ENCODE results near the gene ZFX. TPM values are rescaled to one million over a fixed set of nuclear protein-coding genes. Genes with fewer than 3 reads are reported as not detected.

The ZFX gene
- total and polyA plus RNA-seq, 10 of the 15 experiments (the other 5 are each of a cell fraction or from before 2014, with no cell fraction given): 6.8 to 40.9 (median 24.6) TPM

DNA sequence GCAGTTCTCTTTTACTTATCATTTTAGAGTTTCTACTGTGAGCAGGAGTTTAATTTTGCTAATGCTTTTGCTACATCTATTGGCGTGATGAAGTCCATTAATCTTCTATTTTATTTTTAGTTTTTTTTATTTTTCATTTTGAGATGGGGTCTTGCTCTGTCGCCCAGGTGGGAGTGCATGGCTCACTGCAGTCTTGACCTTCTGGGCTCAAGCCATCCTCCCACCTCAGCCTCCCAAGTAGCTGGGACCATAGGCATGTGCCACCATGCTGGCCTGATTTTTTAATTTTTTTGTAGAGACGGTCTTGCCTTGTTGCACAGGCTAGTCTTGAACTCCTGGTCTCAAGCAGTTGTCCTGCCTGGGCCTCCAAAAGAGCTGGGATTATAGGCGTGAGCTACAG, 9.4 kb downstream of the ZFX start (continued):
- TF ChIP-seq IRF5 (IDR thresholded peaks at IDR 0.05; ENCODE audit: borderline replicate concordance) (no peak), IKZF1 (conservative IDR thresholded peaks at IDR 0.05) (no peak), ZNF592 (IDR thresholded peaks at IDR 0.05) (no peak), TCF12 (IDR thresholded peaks at IDR 0.05; ENCODE audit: low read depth, low read length) (no peak), MYC (IDR thresholded peaks at IDR 0.05; ENCODE audit: insufficient read depth, insufficient read length, insufficient replicate concordance, low read length, severe bottlenecking) (no peak), TARDBP (IDR thresholded peaks at IDR 0.05; ENCODE audit: borderline replicate concordance) (no peak), HCFC1 (IDR thresholded peaks at IDR 0.05; ENCODE audit: low read length) (no peak)

DNA sequence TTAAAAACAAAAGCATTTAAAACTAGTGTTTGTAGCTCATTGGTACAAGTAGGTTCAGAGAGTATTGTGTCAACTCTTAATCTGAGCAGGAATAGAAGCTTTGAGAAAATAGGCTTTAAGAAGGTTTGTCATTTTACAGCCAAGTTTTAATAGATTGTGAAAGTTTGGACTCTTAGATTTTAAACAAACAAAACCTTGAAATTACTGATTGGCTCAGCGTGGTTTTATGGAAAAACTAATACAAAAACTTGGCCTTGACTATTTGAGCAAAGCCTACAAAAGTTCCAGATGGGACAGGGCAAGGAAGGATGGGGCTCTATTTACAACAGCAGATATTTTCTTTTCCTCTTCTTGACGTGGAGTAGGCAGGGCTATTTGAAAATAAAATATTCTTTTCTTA, 16.5 kb downstream of the ZFX start:
- CTCF ChIA-PET: no interaction called here
- no peak overlapping the region for H2AFZ ChIP-seq (ENCODE audit: control insufficient read depth, low read depth, low read length)
- no peaks in the 10 kb centered on the region; the same call in 1 of the 2 replicates for H4K20me1 ChIP-seq (ENCODE audit: control insufficient read depth, insufficient read depth)
- H3K9me3 ChIP-seq (replicated peaks; ENCODE audit: control insufficient read depth, insufficient read depth, low read length): no peaks in the 10 kb centered on the region
- FAIRE-seq (no peak), DNase-seq (ENCODE audit: low read depth, low spot score) (no peak), ATAC-seq (no peak)
- RAD21 ChIA-PET (ENCODE audit: unreplicated experiment): no interaction called here
- in situ Hi-C loops (cut with MboI): no loop called here
- BruUV-seq (replicated peaks): no TSS peak
- no peaks in the 10 kb centered on the region for H3K27me3 ChIP-seq (replicated peaks in 1 of 2; ENCODE audit: control insufficient read depth in 2 of 2, insufficient read depth in 2 of 2, low read length in 1 of 2)
- no peak overlapping the region for H3K4me2 ChIP-seq (ENCODE audit: control insufficient read depth, insufficient read depth)
- no peak overlapping the region for H3K27ac ChIP-seq (ENCODE audit: control insufficient read depth, insufficient read depth)
- intact Hi-C loops (cut with micrococcal nuclease; ENCODE audit: unreplicated experiment): loop anchor here (5.0 kb wide), 1 partner anchor 76 kb away; no protein-coding TSS in a partner anchor
- SMC1A ChIA-PET (ENCODE audit: uncharacterized antibody, unreplicated experiment): interaction anchor here (1.0 to 1.2 kb wide), 2 partner anchors 14 to 18 kb away, joined by 3 read pairs; no protein-coding TSS in a partner anchor
- H3K4me1 ChIP-seq (ENCODE audit: control insufficient read depth, insufficient read depth, low read length): peaks cover 31% of the 10 kb centered on the region
- no peaks in the 10 kb centered on the region for H3K36me3 ChIP-seq (ENCODE audit: control insufficient read depth in 2 of 2, insufficient read depth in 2 of 2, low read length in 1 of 2)
- H3K9ac ChIP-seq (ENCODE audit: control insufficient read depth, insufficient read depth, low read length): no peak overlapping the region
- no peak overlapping the region for H3K4me3 ChIP-seq
- WGBS (ENCODE audit: insufficient coverage, insufficient replicate concordance, low lambda C conversion rate, missing lambda C conversion rate): 67% methylated on average over 2 of the region's 2 CpGs
- POLR2A ChIA-PET: interaction anchor here (1.0 kb wide), 1 partner anchor 77 kb away, joined by 3 read pairs; no protein-coding TSS in a partner anchor
- H3K79me2 ChIP-seq (ENCODE audit: control insufficient read depth, insufficient read depth, low read length): peaks cover 94% of the 10 kb centered on the region
- TF ChIP-seq TCF12 (IDR thresholded peaks at IDR 0.05; ENCODE audit: low read depth, low read length) (no peak), SUPT20H (IDR thresholded peaks at IDR 0.05; ENCODE audit: borderline replicate concordance, control insufficient read depth, low read depth, low read length) (no peak), ZZZ3 (IDR thresholded peaks at IDR 0.05; ENCODE audit: control insufficient read depth, insufficient read length, low read depth) (no peak), NR2F1 (conservative IDR thresholded peaks at IDR 0.05) (no peak), HCFC1 (IDR thresholded peaks at IDR 0.05; ENCODE audit: low read length) (no peak), PBX3 (IDR thresholded peaks at IDR 0.05; ENCODE audit: insufficient replicate concordance, low read depth, low read length) (no peak)
- TF ChIP-seq, protein P1, sequence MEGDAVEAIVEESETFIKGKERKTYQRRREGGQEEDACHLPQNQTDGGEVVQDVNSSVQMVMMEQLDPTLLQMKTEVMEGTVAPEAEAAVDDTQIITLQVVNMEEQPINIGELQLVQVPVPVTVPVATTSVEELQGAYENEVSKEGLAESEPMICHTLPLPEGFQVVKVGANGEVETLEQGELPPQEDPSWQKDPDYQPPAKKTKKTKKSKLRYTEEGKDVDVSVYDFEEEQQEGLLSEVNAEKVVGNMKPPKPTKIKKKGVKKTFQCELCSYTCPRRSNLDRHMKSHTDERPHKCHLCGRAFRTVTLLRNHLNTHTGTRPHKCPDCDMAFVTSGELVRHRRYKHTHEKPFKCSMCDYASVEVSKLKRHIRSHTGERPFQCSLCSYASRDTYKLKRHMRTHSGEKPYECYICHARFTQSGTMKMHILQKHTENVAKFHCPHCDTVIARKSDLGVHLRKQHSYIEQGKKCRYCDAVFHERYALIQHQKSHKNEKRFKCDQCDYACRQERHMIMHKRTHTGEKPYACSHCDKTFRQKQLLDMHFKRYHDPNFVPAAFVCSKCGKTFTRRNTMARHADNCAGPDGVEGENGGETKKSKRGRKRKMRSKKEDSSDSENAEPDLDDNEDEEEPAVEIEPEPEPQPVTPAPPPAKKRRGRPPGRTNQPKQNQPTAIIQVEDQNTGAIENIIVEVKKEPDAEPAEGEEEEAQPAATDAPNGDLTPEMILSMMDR (IDR thresholded peaks at IDR 0.05 in 2 of 3, conservative IDR thresholded peaks at IDR 0.05 in 1 of 3; ENCODE audit: control insufficient read depth in 2 of 3, extremely low read depth in 1 of 3, insufficient read depth in 1 of 3, low read depth in 3 of 3, low read length in 3 of 3): no peak
